ENCODE results near the gene LGALSL.

DNA sequence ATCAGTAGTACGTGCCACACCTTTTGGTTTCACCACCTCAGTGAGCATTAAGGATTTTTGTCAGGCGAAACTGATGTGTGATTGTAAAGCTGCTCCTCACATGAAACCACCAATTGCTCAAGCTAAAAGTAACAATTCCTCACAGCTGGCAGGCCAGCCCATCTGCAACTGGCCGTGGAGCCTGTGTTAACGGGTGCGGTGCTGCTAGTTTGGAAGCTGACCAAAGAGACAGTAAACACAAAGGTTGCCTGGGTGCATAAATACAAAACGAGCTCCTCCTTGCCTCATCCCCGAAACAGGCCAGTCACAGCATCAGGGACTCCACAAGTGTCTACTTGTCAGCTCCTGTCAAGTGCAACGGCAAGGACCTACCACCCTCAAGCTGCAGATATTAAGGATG is 32.0 kb downstream of the LGALSL start:
- TF ChIP-seq ZFP30 (CRISPR knock-in tag; IDR thresholded peaks at IDR 0.05) = no peak
- no peak for TF ChIP-seq ZFP3 (CRISPR knock-in tag; IDR thresholded peaks at IDR 0.05)
- TF ChIP-seq, protein P1, sequence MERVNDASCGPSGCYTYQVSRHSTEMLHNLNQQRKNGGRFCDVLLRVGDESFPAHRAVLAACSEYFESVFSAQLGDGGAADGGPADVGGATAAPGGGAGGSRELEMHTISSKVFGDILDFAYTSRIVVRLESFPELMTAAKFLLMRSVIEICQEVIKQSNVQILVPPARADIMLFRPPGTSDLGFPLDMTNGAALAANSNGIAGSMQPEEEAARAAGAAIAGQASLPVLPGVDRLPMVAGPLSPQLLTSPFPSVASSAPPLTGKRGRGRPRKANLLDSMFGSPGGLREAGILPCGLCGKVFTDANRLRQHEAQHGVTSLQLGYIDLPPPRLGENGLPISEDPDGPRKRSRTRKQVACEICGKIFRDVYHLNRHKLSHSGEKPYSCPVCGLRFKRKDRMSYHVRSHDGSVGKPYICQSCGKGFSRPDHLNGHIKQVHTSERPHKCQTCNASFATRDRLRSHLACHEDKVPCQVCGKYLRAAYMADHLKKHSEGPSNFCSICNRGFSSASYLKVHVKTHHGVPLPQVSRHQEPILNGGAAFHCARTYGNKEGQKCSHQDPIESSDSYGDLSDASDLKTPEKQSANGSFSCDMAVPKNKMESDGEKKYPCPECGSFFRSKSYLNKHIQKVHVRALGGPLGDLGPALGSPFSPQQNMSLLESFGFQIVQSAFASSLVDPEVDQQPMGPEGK (CRISPR knock-in tag; IDR thresholded peaks at IDR 0.05; ENCODE audit: borderline replicate concordance) = no peak
- TF ChIP-seq TCF4 (CRISPR knock-in tag; IDR thresholded peaks at IDR 0.05; ENCODE audit: borderline replicate concordance) = no peak
- no peak for TF ChIP-seq ZNF565 (CRISPR knock-in tag; conservative IDR thresholded peaks at IDR 0.05; ENCODE audit: low read depth)
- TF ChIP-seq CSDC2 (CRISPR knock-in tag; IDR thresholded peaks at IDR 0.05) = no peak
- TF ChIP-seq PPARA (CRISPR knock-in tag; IDR thresholded peaks at IDR 0.05; ENCODE audit: borderline replicate concordance) = no peak
- TF ChIP-seq, protein P2, sequence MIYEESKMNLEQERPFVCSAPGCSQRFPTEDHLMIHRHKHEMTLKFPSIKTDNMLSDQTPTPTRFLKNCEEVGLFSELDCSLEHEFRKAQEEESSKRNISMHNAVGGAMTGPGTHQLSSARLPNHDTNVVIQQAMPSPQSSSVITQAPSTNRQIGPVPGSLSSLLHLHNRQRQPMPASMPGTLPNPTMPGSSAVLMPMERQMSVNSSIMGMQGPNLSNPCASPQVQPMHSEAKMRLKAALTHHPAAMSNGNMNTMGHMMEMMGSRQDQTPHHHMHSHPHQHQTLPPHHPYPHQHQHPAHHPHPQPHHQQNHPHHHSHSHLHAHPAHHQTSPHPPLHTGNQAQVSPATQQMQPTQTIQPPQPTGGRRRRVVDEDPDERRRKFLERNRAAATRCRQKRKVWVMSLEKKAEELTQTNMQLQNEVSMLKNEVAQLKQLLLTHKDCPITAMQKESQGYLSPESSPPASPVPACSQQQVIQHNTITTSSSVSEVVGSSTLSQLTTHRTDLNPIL (CRISPR knock-in tag; IDR thresholded peaks at IDR 0.05; ENCODE audit: low read depth) = no peak
- no peak for TF ChIP-seq ZNF8 (CRISPR knock-in tag; IDR thresholded peaks at IDR 0.05)
- no peak for TF ChIP-seq GLIS3 (CRISPR knock-in tag; IDR thresholded peaks at IDR 0.05)
- TF ChIP-seq OSR1 (CRISPR knock-in tag; IDR thresholded peaks at IDR 0.05) = no peak
- no peak for TF ChIP-seq ARNTL (CRISPR knock-in tag; IDR thresholded peaks at IDR 0.05; ENCODE audit: borderline replicate concordance, low read depth)
